ENCODE data around the gene PKNOX2.

GRCh38 chr11:125174057-125174456 is 9.5 kb downstream of the PKNOX2 start:
- TF ChIP-seq CTCF (IDR thresholded peaks at IDR 0.05), result no peak
- no peak for TF ChIP-seq POLR2AphosphoS5 (IDR thresholded peaks at IDR 0.05)

Measured in transverse colon (tissue), 4 donors.